ENCODE results near the gene HOXB3.

The HOXB3 gene

DNA sequence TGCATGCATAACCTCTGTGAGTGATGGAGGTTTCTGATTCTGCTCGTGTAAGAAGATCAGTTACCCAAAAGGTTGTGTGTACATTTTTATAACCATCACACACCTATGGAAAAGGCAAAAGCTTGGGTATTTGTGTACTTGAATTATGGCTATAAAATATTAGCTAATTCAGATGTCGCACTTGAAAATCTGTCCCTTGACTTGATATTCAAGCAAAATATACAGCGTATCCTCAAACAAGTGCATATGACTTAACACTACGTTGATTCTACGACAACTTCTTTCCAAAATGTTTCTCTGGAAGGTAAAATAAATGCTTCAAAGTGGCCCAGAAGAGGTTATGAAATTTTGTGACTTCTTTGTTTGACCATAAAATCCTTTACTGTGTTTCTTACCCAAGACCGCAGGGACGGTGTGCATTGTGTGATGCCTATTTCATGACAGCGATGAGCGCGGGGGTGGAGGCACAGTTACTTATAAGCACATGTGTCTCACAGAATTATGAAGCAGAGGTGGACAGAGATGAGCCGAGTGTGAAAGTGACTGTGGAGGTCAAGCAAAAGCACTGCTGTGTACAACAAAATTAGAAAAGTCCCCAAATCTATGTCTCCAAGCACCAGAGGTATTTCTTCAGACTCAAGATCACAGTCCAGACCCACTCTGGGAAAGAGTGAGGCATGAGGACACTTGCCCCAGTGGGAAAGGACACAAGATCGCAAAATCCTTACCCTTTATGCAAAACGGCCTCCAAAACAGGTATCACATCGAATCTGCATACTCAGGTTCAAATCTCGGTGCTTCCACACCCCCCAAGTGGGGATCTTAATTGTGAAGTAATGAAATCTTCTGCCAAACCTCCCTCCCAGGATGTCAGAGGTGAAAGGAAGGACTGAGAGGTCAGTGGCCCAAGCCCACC, 40.2 kb upstream of the HOXB3 start:
- peaks cover 77 to 97% of the 10 kb centered on the region in 2 donors for H3K27me3 ChIP-seq (ENCODE audit: control insufficient read depth in 1 of 2, insufficient read depth in 2 of 2, low read length in 2 of 2)
- H3K9me3 ChIP-seq (ENCODE audit: low read length): peaks cover 5% of the 10 kb centered on the region
- H3K36me3 ChIP-seq (ENCODE audit: insufficient read depth, low read length): no peaks in the 10 kb centered on the region
- no peak overlapping the region for H3K27ac ChIP-seq (ENCODE audit: low read depth, low read length)
- H3K4me1 ChIP-seq (ENCODE audit: insufficient read depth, low read length): no peaks in the 10 kb centered on the region
- H3K9ac ChIP-seq (ENCODE audit: low read length): no peak overlapping the region
- no peak overlapping the region for H3K4me3 ChIP-seq (ENCODE audit: low read depth in 1 of 2, low read length in 2 of 2)

DNA sequence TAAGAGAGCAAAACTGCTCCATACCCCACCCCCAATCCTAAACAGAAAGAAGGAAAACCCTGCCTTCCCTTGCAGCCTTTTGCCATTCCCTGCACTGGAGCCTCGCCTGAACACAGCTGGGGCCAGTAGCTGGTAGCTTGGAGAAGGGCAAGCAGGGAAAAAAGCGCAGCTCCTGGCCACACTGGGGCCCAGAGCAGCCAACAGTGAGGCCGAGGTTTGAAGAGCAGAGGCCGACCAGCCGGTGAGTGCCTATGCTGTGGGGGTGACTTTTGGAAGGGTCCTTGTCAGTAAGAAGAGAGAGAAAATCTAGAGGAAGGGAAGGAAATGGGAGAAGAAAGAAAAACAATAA, 39.3 kb upstream of the HOXB3 start:
- Histone ChIP-seq H3K4me1 (ENCODE audit: insufficient read depth, low read length) (no peaks in the 10 kb centered on the region), H3K9me3 (ENCODE audit: low read length) (peaks cover 5% of the 10 kb centered on the region), H3K36me3 (ENCODE audit: insufficient read depth, low read length) (no peaks in the 10 kb centered on the region), H3K4me3 (ENCODE audit: low read depth in 1 of 2, low read length in 2 of 2) (no peak overlapping the region), H3K9ac (ENCODE audit: low read length) (no peak overlapping the region), H3K27me3 (ENCODE audit: control insufficient read depth in 1 of 2, insufficient read depth in 2 of 2, low read length in 2 of 2) (peaks cover 69 to 97% of the 10 kb centered on the region in 2 donors), H3K27ac (ENCODE audit: low read depth, low read length) (no peak overlapping the region)

- Histone ChIP-seq H3K27ac (ENCODE audit: low read depth, low read length) (no peak overlapping the region), H3K36me3 (ENCODE audit: insufficient read depth, low read length) (no peaks in the 10 kb centered on the region), H3K9me3 (ENCODE audit: low read length) (peaks cover 5% of the 10 kb centered on the region), H3K27me3 (ENCODE audit: control insufficient read depth in 1 of 2, insufficient read depth in 2 of 2, low read length in 2 of 2) (peaks cover 72 to 97% of the 10 kb centered on the region in 2 donors), H3K4me1 (ENCODE audit: insufficient read depth, low read length) (no peaks in the 10 kb centered on the region), H3K4me3 (ENCODE audit: low read depth in 1 of 2, low read length in 2 of 2) (no peak overlapping the region), H3K9ac (ENCODE audit: low read length) (no peak overlapping the region)
Observed at GRCh38 chr17:48628649-48629410, 38.8 kb upstream of the HOXB3 start.

DNA sequence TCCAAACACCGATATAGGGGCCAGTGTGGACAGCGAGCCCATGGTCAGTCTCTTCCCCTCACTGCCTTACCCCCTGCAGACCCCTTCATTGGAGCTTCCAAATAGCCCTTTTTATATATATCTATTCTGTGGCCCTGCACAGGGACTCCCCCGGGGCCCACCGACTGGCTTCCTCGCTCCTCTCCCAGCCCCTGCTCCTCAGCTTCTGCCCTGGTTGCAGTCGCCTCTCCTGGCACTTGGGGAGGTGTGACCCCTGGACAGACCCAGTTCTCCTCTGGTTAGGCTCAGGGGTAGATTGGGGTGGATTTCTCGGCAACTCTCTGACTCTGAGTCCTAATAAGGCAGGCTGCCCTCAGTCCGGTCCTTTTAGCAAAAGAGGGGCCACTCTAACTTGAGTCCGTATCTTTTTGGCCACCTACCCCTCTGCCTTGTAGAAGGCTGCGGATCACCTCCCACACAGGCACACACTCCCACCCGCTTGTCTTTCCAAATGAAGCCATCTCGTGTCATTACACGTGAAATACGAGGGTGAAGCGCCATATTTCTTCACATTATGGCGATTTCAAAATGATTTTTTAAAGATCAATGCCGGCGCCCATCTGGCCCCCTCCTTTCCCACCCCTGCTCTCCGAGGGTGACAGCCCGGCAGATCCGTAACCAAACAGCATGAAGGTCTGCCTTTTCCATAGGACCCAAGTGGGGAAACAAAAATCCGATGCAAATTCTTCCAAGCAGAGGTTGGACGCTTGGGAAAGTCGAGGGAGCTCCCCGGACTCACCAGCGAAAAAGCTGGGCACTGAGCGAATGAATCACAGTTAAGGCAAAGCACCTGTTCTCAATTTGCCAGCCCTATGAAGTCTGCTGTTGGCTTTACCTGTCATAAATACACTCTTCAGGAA, 37.8 kb upstream of the HOXB3 start:
- no peak overlapping the region for H3K4me3 ChIP-seq (ENCODE audit: low read depth in 1 of 2, low read length in 2 of 2)
- H3K27ac ChIP-seq (ENCODE audit: low read depth, low read length): no peak overlapping the region
- H3K27me3 ChIP-seq (ENCODE audit: control insufficient read depth in 1 of 2, insufficient read depth in 2 of 2, low read length in 2 of 2): peaks cover 77 to 97% of the 10 kb centered on the region in 2 donors
- no peaks in the 10 kb centered on the region for H3K36me3 ChIP-seq (ENCODE audit: insufficient read depth, low read length)
- no peaks in the 10 kb centered on the region for H3K9me3 ChIP-seq (ENCODE audit: low read length)
- H3K9ac ChIP-seq (ENCODE audit: low read length): no peak overlapping the region
- H3K4me1 ChIP-seq (ENCODE audit: insufficient read depth, low read length): no peaks in the 10 kb centered on the region

GRCh38 chr17:48627118-48627597, 37.1 kb upstream of the HOXB3 start:
- H3K27me3 ChIP-seq (ENCODE audit: control insufficient read depth in 1 of 2, insufficient read depth in 2 of 2, low read length in 2 of 2): peaks cover 77 to 93% of the 10 kb centered on the region in 2 donors
- H3K4me1 ChIP-seq (ENCODE audit: insufficient read depth, low read length): no peaks in the 10 kb centered on the region
- no peaks in the 10 kb centered on the region for H3K36me3 ChIP-seq (ENCODE audit: insufficient read depth, low read length)
- H3K27ac ChIP-seq (ENCODE audit: low read depth, low read length): no peak overlapping the region
- H3K9ac ChIP-seq (ENCODE audit: low read length): no peak overlapping the region
- no peak overlapping the region for H3K4me3 ChIP-seq (ENCODE audit: low read depth in 1 of 2, low read length in 2 of 2)
- no peaks in the 10 kb centered on the region for H3K9me3 ChIP-seq (ENCODE audit: low read length)

DNA sequence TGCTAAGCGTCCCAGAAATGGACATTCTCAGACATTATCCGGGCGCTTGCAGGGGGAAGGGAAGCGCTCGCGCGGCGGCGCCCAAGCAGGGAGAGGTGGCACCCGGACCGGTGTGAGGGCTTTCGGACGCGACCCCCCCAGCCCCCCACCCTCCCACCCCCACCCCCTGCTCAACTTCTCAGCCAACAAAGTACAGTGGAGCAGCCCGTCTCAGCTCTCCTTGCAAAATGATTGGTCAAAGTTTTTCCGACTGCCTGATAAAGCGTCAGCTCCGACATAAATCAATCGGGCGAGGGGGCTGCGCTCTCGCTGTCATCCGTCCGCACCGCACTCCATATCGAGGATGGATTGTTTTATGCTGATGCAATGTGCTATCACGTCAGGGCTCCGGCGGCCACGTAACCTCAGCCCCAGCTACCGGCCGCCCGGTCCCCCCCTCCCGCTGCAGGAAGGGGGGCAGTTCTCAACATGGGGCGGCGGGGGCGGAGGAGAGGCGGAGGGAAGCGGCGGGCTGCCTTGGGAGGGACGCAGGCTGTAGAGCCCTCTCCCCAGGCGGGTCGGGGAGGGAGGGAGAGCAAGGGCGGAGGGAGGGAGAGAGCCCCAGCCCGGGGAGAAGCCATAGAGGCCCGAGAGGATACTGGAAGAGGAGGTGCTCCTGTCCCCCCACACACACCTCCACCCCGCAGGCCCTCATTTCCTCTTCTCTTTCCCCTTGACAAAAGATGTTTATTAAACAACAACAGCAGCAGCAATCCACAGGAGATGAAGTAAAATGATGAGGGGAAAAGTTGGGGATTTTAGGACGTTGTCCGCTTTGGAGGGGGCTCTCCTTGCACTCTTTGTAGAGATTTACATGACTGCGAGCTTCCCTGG, 36.4 kb upstream of the HOXB3 start, which contains the start of gene HOXB9:
Gene HOXB9, minus strand, starts transcription at position 114 of the 873 bp plus-strand sequence. Its CDS starts 89 bp downstream, at position 25.
- Histone ChIP-seq H3K36me3 (ENCODE audit: insufficient read depth, low read length) (no peaks in the 10 kb centered on the region), H3K4me1 (ENCODE audit: insufficient read depth, low read length) (no peaks in the 10 kb centered on the region), H3K4me3 (ENCODE audit: low read depth in 1 of 2, low read length in 2 of 2) (peak within 1 kb of the TSS; percentile 26 to 29), H3K9me3 (ENCODE audit: low read length) (no peaks in the 10 kb centered on the region), H3K9ac (ENCODE audit: low read length) (no peak within 1 kb of the TSS), H3K27me3 (ENCODE audit: control insufficient read depth in 1 of 2, insufficient read depth in 2 of 2, low read length in 2 of 2) (peaks cover 82 to 93% of the 10 kb centered on the region in 2 donors), H3K27ac (ENCODE audit: low read depth, low read length) (no peak within 1 kb of the TSS)

DNA sequence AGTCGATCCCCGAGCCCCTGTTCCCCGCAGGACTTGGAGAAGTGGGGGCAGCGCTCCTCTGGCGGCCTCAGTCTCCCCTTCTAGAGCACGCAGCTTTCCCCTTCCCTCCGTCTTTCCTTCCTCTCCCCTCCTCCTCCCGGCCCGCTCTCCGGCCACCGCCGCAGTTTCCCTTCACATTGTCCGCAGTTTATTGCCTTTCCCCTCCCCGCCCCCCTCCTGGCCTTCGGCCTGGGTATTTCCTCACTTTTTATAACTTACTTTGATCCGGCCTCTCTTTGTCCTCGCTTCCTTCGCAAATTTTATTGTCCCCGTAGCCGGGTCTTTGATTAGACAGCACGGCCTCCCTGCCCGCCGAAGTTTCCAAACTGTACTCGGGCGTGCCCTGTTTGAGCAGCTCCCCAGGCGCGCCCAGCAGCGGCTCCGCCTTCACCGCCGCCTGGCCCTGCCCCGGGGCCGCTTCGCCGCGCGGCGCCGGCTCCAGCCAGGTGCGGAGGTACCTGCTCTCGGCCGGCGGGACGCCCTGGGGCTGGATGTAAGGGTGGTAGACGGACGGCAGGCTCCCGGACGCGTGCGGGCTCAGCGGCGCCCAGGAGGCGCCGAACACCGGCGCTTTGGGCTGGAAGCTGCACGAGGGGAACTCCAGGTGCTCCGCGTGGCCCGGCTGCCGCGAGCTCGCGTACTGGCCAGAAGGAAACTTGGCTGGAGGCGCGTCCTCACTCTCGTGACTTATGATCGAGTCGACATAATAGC, 35.6 kb upstream of the HOXB3 start:
- Histone ChIP-seq H3K9me3 (ENCODE audit: low read length) (no peaks in the 10 kb centered on the region), H3K36me3 (ENCODE audit: insufficient read depth, low read length) (no peaks in the 10 kb centered on the region), H3K4me3 (ENCODE audit: low read depth in 1 of 2, low read length in 2 of 2) (peak overlapping the region; percentile 26 to 29), H3K9ac (ENCODE audit: low read length) (no peak overlapping the region), H3K27ac (ENCODE audit: low read depth, low read length) (no peak overlapping the region), H3K4me1 (ENCODE audit: insufficient read depth, low read length) (no peaks in the 10 kb centered on the region), H3K27me3 (ENCODE audit: control insufficient read depth in 1 of 2, insufficient read depth in 2 of 2, low read length in 2 of 2) (peaks cover 84 to 93% of the 10 kb centered on the region in 2 donors)

- Histone ChIP-seq H3K4me1 (ENCODE audit: insufficient read depth, low read length) (no peaks in the 10 kb centered on the region), H3K4me3 (ENCODE audit: low read depth in 1 of 2, low read length in 2 of 2) (peak overlapping the region; percentile 26 to 29), H3K9me3 (ENCODE audit: low read length) (no peaks in the 10 kb centered on the region), H3K27me3 (ENCODE audit: control insufficient read depth in 1 of 2, insufficient read depth in 2 of 2, low read length in 2 of 2) (peaks cover 84 to 95% of the 10 kb centered on the region in 2 donors), H3K36me3 (ENCODE audit: insufficient read depth, low read length) (no peaks in the 10 kb centered on the region), H3K9ac (ENCODE audit: low read length) (no peak overlapping the region), H3K27ac (ENCODE audit: low read depth, low read length) (no peak overlapping the region)
Observed at GRCh38 chr17:48624544-48625494, 34.8 kb upstream of the HOXB3 start.

DNA sequence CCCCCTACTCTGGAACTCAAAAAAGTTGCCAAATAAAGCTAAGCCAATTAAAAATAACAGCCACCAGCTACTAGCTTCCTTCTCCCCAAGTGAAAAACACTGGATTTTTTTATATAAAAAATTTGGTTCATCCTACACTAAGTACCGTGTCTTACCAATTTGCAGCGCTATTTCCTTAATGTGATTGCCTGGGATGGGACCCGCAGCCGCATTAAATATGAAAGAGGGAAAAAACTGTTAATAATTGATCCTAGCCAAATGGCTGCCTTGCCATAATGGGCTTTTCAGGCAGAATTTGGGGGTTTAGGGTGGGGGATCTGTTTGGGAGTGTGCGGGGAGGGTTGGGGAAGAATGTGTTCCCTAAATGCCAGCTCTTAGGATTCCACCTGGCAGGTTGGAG, 34.1 kb upstream of the HOXB3 start:
- H3K9me3 ChIP-seq (ENCODE audit: low read length): no peaks in the 10 kb centered on the region
- H3K4me1 ChIP-seq (ENCODE audit: insufficient read depth, low read length): peaks cover under 1% of the 10 kb centered on the region
- no peak overlapping the region for H3K4me3 ChIP-seq (ENCODE audit: low read depth in 1 of 2, low read length in 2 of 2)
- no peak overlapping the region for H3K27ac ChIP-seq (ENCODE audit: low read depth, low read length)
- no peaks in the 10 kb centered on the region for H3K36me3 ChIP-seq (ENCODE audit: insufficient read depth, low read length)
- no peak overlapping the region for H3K9ac ChIP-seq (ENCODE audit: low read length)
- peaks cover 83 to 95% of the 10 kb centered on the region in 2 donors for H3K27me3 ChIP-seq (ENCODE audit: control insufficient read depth in 1 of 2, insufficient read depth in 2 of 2, low read length in 2 of 2)

Data from muscle layer of colon (tissue), 2 donors.